ENCODE results near the gene OSBPL8.

Gene OSBPL8

GRCh38 chr12:76307083-76307482 is 252.5 kb downstream of the OSBPL8 start:
- DNase-seq (ENCODE audit: low read depth) = no peak

- DNase-seq (ENCODE audit: low read depth) = no peak
Measured at GRCh38 chr12:76303989-76304460, 255.5 kb downstream of the OSBPL8 start.

- DNase-seq (ENCODE audit: low read depth) = peak; percentile 6
Measured at GRCh38 chr12:76303365-76303764, 256.2 kb downstream of the OSBPL8 start.
